ENCODE results near the gene ZNF391. TPM values are rescaled to one million over a fixed set of nuclear protein-coding genes. Genes with fewer than 3 reads are reported as not detected.
"Not testable (repeated sequence)": the region's sequence is repeated elsewhere in the genome, so short reads cannot be mapped to it uniquely, and the experiment has no call there.

ZNF391 gene
- total RNA-seq, 1 donor from 2014 or later, result 3.0 TPM

DNA sequence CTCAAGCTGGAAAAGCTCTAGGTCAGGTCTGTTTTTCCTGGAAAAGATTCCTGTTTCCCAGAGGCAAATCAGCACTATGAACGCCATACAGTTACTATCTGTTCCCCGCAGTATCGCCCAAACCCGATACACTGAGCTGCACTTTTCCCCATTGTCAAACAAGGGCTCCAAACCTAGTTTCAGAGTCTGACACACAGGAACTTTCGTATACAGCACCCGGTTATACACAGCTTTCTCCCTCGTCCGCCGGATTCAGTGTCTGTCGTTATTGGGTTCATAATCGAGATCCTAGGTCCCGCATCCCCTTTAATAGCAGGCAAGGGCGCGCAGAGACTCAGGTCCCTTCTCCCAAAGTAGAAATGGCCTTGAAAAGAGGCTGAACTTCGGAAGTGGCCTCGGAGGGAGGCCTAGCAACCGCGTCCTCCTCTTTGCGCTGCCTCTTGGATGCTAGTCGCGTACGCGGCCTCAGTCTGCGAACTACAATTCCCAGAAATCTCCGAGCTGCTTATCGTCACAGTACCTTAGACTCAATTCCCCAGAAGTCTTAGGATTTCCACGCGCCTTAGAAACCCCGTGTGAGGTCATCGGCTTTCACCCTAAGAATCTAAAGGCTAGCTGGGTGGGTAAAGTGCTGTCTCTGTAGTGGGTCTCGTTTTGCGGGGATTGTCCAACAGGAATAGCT, 34.2 kb downstream of the ZNF391 start:
- no peak for DNase-seq

DNA sequence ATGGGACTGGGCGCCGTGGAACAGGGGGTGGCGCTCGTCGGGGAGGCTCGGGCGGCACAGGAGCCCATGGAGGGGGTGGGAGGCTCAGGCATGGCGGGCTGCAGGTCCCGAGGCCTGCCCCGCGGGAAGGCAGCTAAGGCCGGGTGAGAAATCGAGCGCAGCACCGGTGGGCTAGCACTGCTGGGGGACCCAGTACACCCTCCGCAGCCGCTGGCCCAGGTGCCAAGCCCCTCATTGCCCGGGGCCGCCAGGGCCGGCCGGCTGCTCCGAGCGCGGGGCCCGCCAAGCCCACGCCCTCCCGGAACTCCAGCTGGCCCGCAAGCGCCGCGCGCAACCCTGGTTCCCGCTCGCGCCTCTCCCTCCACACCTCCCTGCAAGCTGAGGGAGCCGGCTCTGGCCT, 36.3 kb downstream of the ZNF391 start:
- not testable (repeated sequence) for DNase-seq

DNA sequence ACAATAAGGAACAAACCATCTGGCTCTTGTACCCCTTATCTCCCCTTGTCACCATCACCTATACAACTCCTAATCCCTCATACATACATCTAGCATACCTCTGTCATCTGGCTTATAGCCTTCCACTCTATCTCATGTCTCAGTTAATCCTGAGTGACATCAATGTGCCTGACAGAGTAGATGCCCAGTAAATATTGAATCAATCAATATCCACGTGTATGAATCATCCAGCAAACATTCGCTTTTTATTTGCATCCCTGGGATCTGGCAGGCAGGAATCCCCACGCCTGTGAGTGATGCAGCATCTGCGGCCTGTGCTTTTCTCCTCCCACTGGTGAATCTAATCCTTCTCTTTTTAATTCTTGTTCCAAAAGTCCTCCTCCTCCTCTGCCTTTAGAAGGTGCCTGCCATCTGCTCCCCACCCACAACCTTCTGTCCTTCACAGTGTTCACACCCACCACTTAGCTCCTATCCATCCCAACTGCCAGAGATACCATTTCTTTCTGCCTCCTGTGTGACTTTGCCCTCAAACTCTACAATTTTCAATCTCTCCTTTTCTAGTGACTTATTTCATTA, 37.6 kb downstream of the ZNF391 start:
- DNase-seq, result no peak

GRCh38 chr6:27428502-27428901, 39.9 kb downstream of the ZNF391 start:
- no peak for DNase-seq

DNA sequence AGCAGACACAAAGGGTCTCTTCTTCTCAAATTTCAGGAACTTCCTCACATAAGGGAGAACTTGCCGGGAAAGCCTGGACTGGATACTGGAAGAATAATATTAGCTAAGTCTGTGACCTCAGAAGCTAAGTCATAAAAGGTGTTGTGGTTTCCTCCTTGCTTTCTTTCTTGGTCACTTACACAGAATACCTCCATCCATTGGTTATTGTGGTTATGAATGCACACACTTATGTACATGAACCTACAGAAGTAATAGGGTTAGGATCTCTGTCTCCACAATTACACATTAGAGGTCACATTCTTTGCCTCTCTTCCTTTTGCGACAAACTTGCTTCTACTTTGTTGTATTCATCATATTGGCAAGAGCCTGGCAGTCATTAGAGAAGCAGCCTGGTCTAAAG, 40.4 kb downstream of the ZNF391 start:
- DNase-seq, result no peak

- no peak for DNase-seq
These were observed 45.2 kb downstream of the ZNF391 start for GRCh38 chr6:27433714-27434113.

- DNase-seq, result no peak
These were observed 50.8 kb downstream of the ZNF391 start for GRCh38 chr6:27439371-27439770.

GRCh38 chr6:27441001-27441400, 52.4 kb downstream of the ZNF391 start:
- DNase-seq, result no peak

GRCh38 chr6:27442932-27443331, 54.4 kb downstream of the ZNF391 start:
- no peak for DNase-seq

GRCh38 chr6:27448456-27448855, 59.9 kb downstream of the ZNF391 start:
- no peak for DNase-seq

GRCh38 chr6:27451660-27452390, 63.3 kb downstream of the ZNF391 start:
- no peak for DNase-seq

- no peak for DNase-seq
These were observed 63.9 kb downstream of the ZNF391 start for GRCh38 chr6:27452496-27452897.

Small RNA genes within 50 kb of the gene (small RNA-seq; reads per million reads assigned to genes)
- gene MCFD2P1 (ENCODE audit: low replicate concordance), result not detected

Other genes starting within 250 kb of the ZNF391 start
- gene PRSS16, start 141.1 kb upstream of the ZNF391 start, total RNA-seq, result 0.99 TPM
- not detected for gene POM121L2, start 76.5 kb upstream of the ZNF391 start, total RNA-seq
- gene ZNF184, start 84.3 kb downstream of the ZNF391 start, total RNA-seq, result 12.6 TPM